Activated CD4-positive, alpha-beta T cell treated with anti-CD3 and anti-CD28 coated beads for 36 hours (primary cell): ENCODE results near the gene RANGAP1. TPM values are rescaled to one million over a fixed set of nuclear protein-coding genes. Genes with fewer than 3 reads are reported as not detected.

Experiments used
- ATAC-seq: fragments of 200-7000 bp; cut with Tn5 transposase; one replicate; pipeline ENCODE4 v1.10.0; 2021; ENCODE audit warnings: mild to moderate bottlenecking, moderate library complexity
- CTCF ChIA-PET: fragments of 350-600 bp; sonication (Branson Sonifier 250); formaldehyde crosslinking; loops from one replicate; lab custom pipeline; 2021; ENCODE audit warnings: antibody characterized with exemption; lab: Charles Lee
- POLR2A ChIA-PET: fragments of 350-600 bp; sonication (Branson Sonifier 250); formaldehyde crosslinking; loops from one replicate; lab custom pipeline; 2021; ENCODE audit warnings: antibody characterized with exemption, inconsistent platforms; lab: Charles Lee
- DNase-seq: peaks from one replicate; pipeline ENCODE4 v3.0.0-alpha.2; 2020
- H3K27ac Mint-ChIP-seq: one replicate; pipeline ENCODE4 v1.8.0; 2021; ENCODE audit warnings: mixed read lengths
- H3K27me3 Mint-ChIP-seq: one replicate; pipeline ENCODE4 v1.8.0; 2021; ENCODE audit warnings: mixed read lengths
- H3K36me3 Mint-ChIP-seq: one replicate; pipeline ENCODE4 v1.8.0; 2021; ENCODE audit warnings: low read depth, mixed read lengths
- H3K4me1 Mint-ChIP-seq: one replicate; pipeline ENCODE4 v1.8.0; 2021; ENCODE audit warnings: mixed read lengths
- H3K4me3 Mint-ChIP-seq: one replicate; pipeline ENCODE4 v1.8.0; 2021; ENCODE audit warnings: mild to moderate bottlenecking, moderate library complexity, mixed read lengths
- H3K9me3 Mint-ChIP-seq: one replicate; pipeline ENCODE4 v1.8.0; 2021; ENCODE audit warnings: low read depth, mixed read lengths
- intact Hi-C, 2 experiments: fragments of 100-400 bp; cut with DNase I in 1 of 2; cut with micrococcal nuclease in 1 of 2; formaldehyde crosslinking; loops; one replicate each; pipeline versions ENCODE4 v1.14.2 to v1.15.1; 2022 to 2024; cut with DNase I, micrococcal nuclease
- microRNA-seq: library from miRNA; unstranded; fragments of <30 nt; microRNA quantifications from one replicate; pipeline ENCODE4 v1.2.0, GENCODE V29; 2021; ENCODE audit warnings: borderline replicate concordance
- total RNA-seq, 2 experiments: library from RNA; stranded (reverse); gene quantifications; one replicate each; pipeline ENCODE4 v1.2.3, GENCODE V29; 2021

RANGAP1 gene
- total RNA-seq, 2 experiments from 2014 or later: 140 to 157 TPM

DNA sequence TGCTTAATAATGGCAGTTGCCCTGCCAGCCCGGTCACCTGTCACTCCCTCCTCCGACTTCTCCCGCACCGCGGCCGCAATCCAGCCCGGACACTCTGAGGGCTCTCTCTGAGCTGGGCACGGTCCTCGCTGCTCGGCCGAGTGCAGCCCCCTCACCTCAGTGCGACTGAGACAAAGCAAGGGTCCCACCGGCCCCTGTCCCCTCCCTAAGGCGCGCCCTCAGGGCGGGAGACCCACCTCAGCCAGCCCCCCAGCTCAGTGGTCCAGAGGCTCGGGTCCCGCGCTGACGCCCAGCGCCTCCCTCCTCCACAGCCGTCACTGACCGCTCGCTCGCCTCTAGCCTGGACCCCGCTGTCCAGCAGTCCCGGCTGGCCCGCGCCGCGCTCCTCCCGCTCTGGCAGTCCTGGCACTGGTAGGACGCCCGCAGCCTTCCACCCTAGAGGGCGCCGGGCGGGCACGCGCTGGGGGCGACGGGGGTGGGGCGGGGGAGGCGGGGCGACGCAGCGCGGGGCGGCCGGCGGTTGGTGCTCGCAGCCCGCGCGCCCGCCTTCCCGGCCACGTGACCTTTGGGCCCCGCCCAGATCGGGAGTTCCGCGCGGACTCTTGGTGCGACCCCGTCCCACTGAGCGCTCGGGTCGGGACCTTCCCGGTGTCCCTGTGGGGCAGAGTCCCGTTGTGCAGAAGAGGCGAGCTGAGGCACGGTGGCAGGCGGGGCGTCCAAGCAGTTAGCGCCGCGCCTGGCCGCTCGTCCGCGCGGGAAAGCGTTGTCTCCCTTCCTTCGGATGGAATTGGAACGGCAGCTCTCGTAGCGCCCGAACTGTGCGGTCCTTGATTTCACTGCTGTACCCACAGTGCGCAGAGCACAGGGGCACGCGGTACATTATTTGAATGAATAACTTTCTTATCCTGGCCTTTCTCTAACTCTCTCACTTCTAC lies 88.7 kb downstream of the RANGAP1 start:
- no peaks in the 10 kb centered on the region for H3K36me3 Mint-ChIP-seq
- DNase-seq: peak; percentile 89
- no peak overlapping the region for H3K27ac Mint-ChIP-seq
- H3K4me1 Mint-ChIP-seq: peaks cover 11% of the 10 kb centered on the region
- POLR2A ChIA-PET: interaction anchor here (1.1 kb wide), 1 partner anchor 89 kb away, joined by 4 read pairs; no protein-coding TSS in a partner anchor
- ATAC-seq: peak; percentile 82
- CTCF ChIA-PET: interaction anchor here (0.6 to 1.5 kb wide), 5 partner anchors 14 to 486 kb away, joined by 3 to 8 read pairs (median 3); no protein-coding TSS in a partner anchor
- H3K4me3 Mint-ChIP-seq: peak overlapping the region; percentile 77
- intact Hi-C loops: loop anchor here in 1 of 2 experiments (1.0 to 2.0 kb wide), 7 partner anchors 8 to 341 kb away; partner anchors contain the start of genes L3MBTL2, RANGAP1, RBX1 and ST13
- H3K27me3 Mint-ChIP-seq: no peaks in the 10 kb centered on the region
- no peaks in the 10 kb centered on the region for H3K9me3 Mint-ChIP-seq

Small RNAs within 50 kb of the gene (microRNA-seq; reads per million reads assigned to microRNA genes)
- 2.8 reads per million for gene MIR6889

Other genes starting within 250 kb of the RANGAP1 start
- 10 to 100 TPM; 40.5 to 61.2 TPM for gene EP300, start 193.6 kb downstream of the RANGAP1 start, total RNA-seq
- gene L3MBTL2, start 80.9 kb downstream of the RANGAP1 start, total RNA-seq: 10 to 100 TPM; 24.4 to 25.1 TPM
- gene CHADL, start 45.3 kb downstream of the RANGAP1 start, total RNA-seq: under 1 TPM; 0.11 TPM
- gene ZC3H7B, start 15.3 kb upstream of the RANGAP1 start, total RNA-seq: 10 to 100 TPM; 41.7 to 43.4 TPM
- 1 to 10 TPM; 1.7 to 2.2 TPM for gene TEF, start 95.8 kb upstream of the RANGAP1 start, total RNA-seq
- 10 to 100 TPM; 26.5 to 32.3 TPM for gene TOB2, start 160.6 kb upstream of the RANGAP1 start, total RNA-seq
- 10 to 100 TPM; 54.5 to 61.1 TPM for gene PHF5A, start 182.5 kb upstream of the RANGAP1 start, total RNA-seq
- 100 to 1,000 TPM in 1 of 2 experiments, 10 to 100 TPM in 1; 95.4 to 106 TPM for gene ACO2, start 182.9 kb upstream of the RANGAP1 start, total RNA-seq